NCI-H146 (cell line): Measurements from ENCODE around the gene GLDC.
"Not testable (repeated sequence)": the region's sequence is repeated elsewhere in the genome, so short reads cannot be mapped to it uniquely, and the experiment has no call there.

Experiments used
- DNase-seq: peaks from one replicate; lab custom pipeline; 2025; lab: John Stamatoyannopoulos, UW

GLDC gene

GRCh38 chr9:6645355-6646292 is at the start of gene GLDC:
Gene GLDC (minus strand): TSS chr9:6645729. CDS start chr9:6645499, 230 bp downstream.
- DNase-seq, result peak; percentile 91

GRCh38 chr9:6692881-6693361 is 47.4 kb upstream of the GLDC start:
- no peak for DNase-seq

GRCh38 chr9:6692433-6692832 is 46.9 kb upstream of the GLDC start:
- DNase-seq, result no peak

GRCh38 chr9:6690675-6691070 is 45.1 kb upstream of the GLDC start:
- not testable (repeated sequence) for DNase-seq

- no peak for DNase-seq
These were observed 44.6 kb upstream of the GLDC start for GRCh38 chr9:6689893-6690674.

GRCh38 chr9:6687180-6687579 is 41.7 kb upstream of the GLDC start:
- DNase-seq, result no peak

- no peak for DNase-seq
These were observed 40.9 kb upstream of the GLDC start for GRCh38 chr9:6686396-6686795.

GRCh38 chr9:6681957-6682501 is 36.5 kb upstream of the GLDC start:
- peak; percentile 67 for DNase-seq

- peak; percentile 98 for DNase-seq
These were observed 35.8 kb upstream of the GLDC start for GRCh38 chr9:6681147-6681956.

- DNase-seq, result peak; percentile 74
These were observed 35.2 kb upstream of the GLDC start for GRCh38 chr9:6680797-6681146.

- DNase-seq, result no peak
These were observed 32.3 kb upstream of the GLDC start for GRCh38 chr9:6677803-6678202.

GRCh38 chr9:6676254-6676921 is 30.9 kb upstream of the GLDC start:
- no peak for DNase-seq

GRCh38 chr9:6675268-6675667 is 29.7 kb upstream of the GLDC start:
- no peak for DNase-seq

GRCh38 chr9:6673326-6674025 is 27.9 kb upstream of the GLDC start:
- no peak for DNase-seq

GRCh38 chr9:6672118-6672517 is 26.6 kb upstream of the GLDC start:
- no peak for DNase-seq

- DNase-seq, result no peak
These were observed 25.9 kb upstream of the GLDC start for GRCh38 chr9:6671416-6671815.

- no peak for DNase-seq
These were observed 24.4 kb upstream of the GLDC start for GRCh38 chr9:6669881-6670280.

- DNase-seq, result peak; percentile 48
These were observed 22.2 kb upstream of the GLDC start for GRCh38 chr9:6667633-6668280.

GRCh38 chr9:6667080-6667479 is 21.6 kb upstream of the GLDC start:
- DNase-seq, result no peak

- DNase-seq, result no peak
These were observed 20.1 kb upstream of the GLDC start for GRCh38 chr9:6665628-6666027.
